GM12878 (cell line): ENCODE results near the gene OR2L5. TPM values are rescaled to one million over a fixed set of nuclear protein-coding genes. Genes with fewer than 3 reads are reported as not detected.

Experiments used
- ATAC-seq: fragments of 200-7000 bp; cut with Tn5 transposase; 3 replicates; pipeline ENCODE4 v1.9.1; 2020; ENCODE audit warnings: mild to moderate bottlenecking, moderate library complexity
- BruUV-seq: library from RNA; stranded (reverse); fragments of 400-500 nt; replicated peaks from 2 replicates; lab custom pipeline; 2021; lab: Mats Ljungman, UMichigan
- CTCF ChIA-PET: fragments of 300-600 bp; sonication (Branson Sonifier 250); formaldehyde crosslinking; extraction: SDS; loops from one replicate; lab custom pipeline; 2021; ENCODE audit warnings: inconsistent platforms; lab: Yijun Ruan, JAX
- POLR2A ChIA-PET: fragments of 350-600 bp; formaldehyde crosslinking; extraction: SDS; loops from one replicate; lab custom pipeline; 2021; ENCODE audit warnings: inconsistent platforms; lab: Charles Lee
- RAD21 ChIA-PET: fragments of 300-600 bp; sonication (Branson Sonifier 250); formaldehyde crosslinking; loops from one replicate; lab custom pipeline; 2023; ENCODE audit warnings: antibody characterized with exemption; ENCODE audit not compliant: unreplicated experiment; lab: Charles Lee
- SMC1A ChIA-PET: fragments of 300-600 bp; sonication (Branson Sonifier 250); formaldehyde crosslinking; loops from one replicate; lab custom pipeline; 2023; ENCODE audit not compliant: unreplicated experiment, uncharacterized antibody; lab: Charles Lee
- DNase-seq: peaks from one replicate; pipeline ENCODE4 v3.0.0-alpha.2; 2011; ENCODE audit warnings: low read depth, low spot score
- FAIRE-seq: peaks from 3 replicates; lab custom pipeline; 2011; peaks lifted over from hg19 to GRCh38; lab: Jason Lieb, UNC
- H2AFZ ChIP-seq: 2 replicates; pipeline ENCODE4 v1.6.0; 2011; ENCODE audit warnings: low read depth, low read length, control low read depth; ENCODE audit not compliant: control insufficient read depth
- H3K27ac ChIP-seq: 2 replicates; pipeline ENCODE4 v1.5.1; 2011; ENCODE audit warnings: control low read depth; ENCODE audit not compliant: control insufficient read depth, insufficient read depth
- H3K27me3 ChIP-seq, 2 experiments: replicated peaks in 1 of 2; 2 replicates each; pipeline versions ENCODE4 v1.6.0 to v1.6.1; 2011; ENCODE audit warnings: low read length in 1 of 2; ENCODE audit not compliant: control insufficient read depth in 2 of 2, insufficient read depth in 2 of 2
- H3K36me3 ChIP-seq, 2 experiments: 2 replicates each; pipeline ENCODE4 v1.5.1; 2011; ENCODE audit warnings: low read length in 1 of 2; ENCODE audit not compliant: control insufficient read depth in 2 of 2, insufficient read depth in 2 of 2
- H3K4me1 ChIP-seq: 2 replicates; pipeline ENCODE4 v1.6.1; 2011; ENCODE audit warnings: mild to moderate bottlenecking, low read length, moderate library complexity, mixed read lengths; ENCODE audit not compliant: control insufficient read depth, insufficient read depth
- H3K4me2 ChIP-seq: 2 replicates; pipeline ENCODE4 v1.6.0; 2011; ENCODE audit warnings: control low read depth; ENCODE audit not compliant: control insufficient read depth, insufficient read depth
- H3K4me3 ChIP-seq: fragments of 200-600 bp; sonication (generic); 2 replicates; pipeline ENCODE4 v1.5.1; 2016
- H3K79me2 ChIP-seq: 2 replicates; pipeline ENCODE4 v1.6.0; 2011; ENCODE audit warnings: low read length; ENCODE audit not compliant: control insufficient read depth, insufficient read depth
- H3K9ac ChIP-seq: 2 replicates; pipeline ENCODE4 v1.8.0; 2011; ENCODE audit warnings: low read length, control low read depth, mixed read lengths; ENCODE audit not compliant: control insufficient read depth, insufficient read depth
- H3K9me3 ChIP-seq: replicated peaks from 3 replicates; pipeline ENCODE4 v1.5.1; 2011; ENCODE audit warnings: mild to moderate bottlenecking, low read length; ENCODE audit not compliant: control insufficient read depth, insufficient read depth
- H4K20me1 ChIP-seq: 2 replicates; pipeline ENCODE4 v1.6.0; 2011; ENCODE audit not compliant: control insufficient read depth, insufficient read depth
- BCL11A ChIP-seq: IDR thresholded peaks from 2 replicates; pipeline ENCODE4 v1.6.1; 2011; ENCODE audit warnings: low read depth, low read length
- BMI1 ChIP-seq: fragments of 450-650 bp; IDR thresholded peaks from 2 replicates; pipeline ENCODE4 v1.6.1; 2016; ENCODE audit warnings: mild to moderate bottlenecking, moderate library complexity, borderline replicate concordance
- CEBPB ChIP-seq, 2 experiments: fragments of 150-350 bp in 1 of 2; IDR thresholded peaks; 2 replicates each; pipeline ENCODE4 v1.6.1; 2012 to 2014; ENCODE audit warnings: low read depth in 2 of 2, low read length in 2 of 2, borderline replicate concordance in 1 of 2, inconsistent platforms in 1 of 2
- GABPA ChIP-seq: IDR thresholded peaks from 2 replicates; pipeline ENCODE4 v1.6.1; 2014; ENCODE audit warnings: antibody characterized with exemption, low read depth, mild to moderate bottlenecking, inconsistent platforms
- GATAD2B ChIP-seq: fragments of 450-650 bp; conservative IDR thresholded peaks from 2 replicates; pipeline ENCODE4 v1.6.1; 2017; ENCODE audit warnings: low read depth, mild to moderate bottlenecking, moderate library complexity
- KAT2A ChIP-seq: conservative IDR thresholded peaks from 2 replicates; pipeline ENCODE4 v1.6.1; 2011; ENCODE audit warnings: low read depth, low read length; ENCODE audit not compliant: control insufficient read depth
- LARP7 ChIP-seq: fragments of 450-650 bp; IDR thresholded peaks from 2 replicates; pipeline ENCODE4 v1.6.1; 2017; ENCODE audit warnings: mild to moderate bottlenecking
- NR2C1 ChIP-seq: fragments of 450-650 bp; IDR thresholded peaks from 2 replicates; pipeline ENCODE4 v1.6.1; 2017; ENCODE audit warnings: antibody characterized with exemption, mild to moderate bottlenecking, moderate library complexity
- NR2F1 ChIP-seq: fragments of 450-650 bp; conservative IDR thresholded peaks from 2 replicates; pipeline ENCODE4 v1.6.1; 2017; ENCODE audit warnings: mild to moderate bottlenecking
- RELA ChIP-seq: fragments of 450-650 bp; IDR thresholded peaks from 2 replicates; pipeline ENCODE4 v1.8.0; 2014; ENCODE audit warnings: borderline replicate concordance; ENCODE audit not compliant: partially characterized antibody
- SRF ChIP-seq, 2 experiments: IDR thresholded peaks; 2 replicates each; pipeline ENCODE4 v1.6.1; 2011; ENCODE audit warnings: low read depth in 2 of 2, low read length in 2 of 2, mild to moderate bottlenecking in 1 of 2, moderate library complexity in 1 of 2
- TCF12 ChIP-seq: IDR thresholded peaks from 2 replicates; pipeline ENCODE4 v1.6.1; 2011; ENCODE audit warnings: low read depth, mild to moderate bottlenecking, low read length
- ZBTB11 ChIP-seq: fragments of 450-650 bp; formaldehyde crosslinking; IDR thresholded peaks from 2 replicates; pipeline ENCODE4 v1.5.0; 2022; ENCODE audit warnings: mild to moderate bottlenecking, missing genetic modification characterization
- WGBS: methylation state at CpG from one replicate; pipeline ENCODE4 v1.1.6; 2016; ENCODE audit warnings: low lambda C conversion rate; ENCODE audit not compliant: insufficient replicate concordance, insufficient coverage; ENCODE audit errors: missing lambda C conversion rate; 5-methylcytosine and 5-hydroxymethylcytosine counted together
- in situ Hi-C: fragments of 300-500 bp; cut with MboI; formaldehyde crosslinking; loops from 9 replicates; pipeline ENCODE4 v1.14.3; 2018; ENCODE audit warnings: mixed read lengths
- intact Hi-C: fragments of 100-400 bp; cut with micrococcal nuclease; formaldehyde crosslinking; loops from one replicate; pipeline ENCODE4 v1.14.2; 2022; ENCODE audit not compliant: unreplicated experiment
- polyA plus RNA-seq, 11 experiments: library from polyadenylated mRNA; depleted of rRNA in 4 of 11; unstranded in 6 of 11; stranded (reverse) in 5 of 11; fragments of >200 nt; fragmentation: Nextera tagmentation in 4 of 11; fragmentation: Illumina TruSeq in 1 of 11; extraction: Ambion mirVana in 4 of 11; extraction: Trizol in 1 of 11; gene quantifications; 1 replicate in 1 of 11; 2 replicates in 10 of 11; pipeline versions ENCODE4 v1.2.1 to v1.2.3, GENCODE V29; 2011 to 2016; ENCODE audit warnings: inconsistent platforms in 2 of 11, missing spikeins in 2 of 11, low read depth in 1 of 11
- total RNA-seq, 4 experiments: library from RNA; depleted of rRNA in 3 of 4; stranded (reverse); fragments of >200 nt in 3 of 4; fragmentation: Illumina TruSeq in 1 of 4; extraction: Trizol in 1 of 4; gene quantifications; 2 replicates each; pipeline versions ENCODE4 v1.2.1 to v1.2.3, GENCODE V29; 2013 to 2021

The OR2L5 gene
- total and polyA plus RNA-seq, 10 of the 15 experiments (the other 5 are each of a cell fraction or from before 2014, with no cell fraction given): not detected

GRCh38 chr1:248000169-248000568 is 13.3 kb upstream of the OR2L5 start:
- no peaks in the 10 kb centered on the region for H4K20me1 ChIP-seq
- in situ Hi-C loops (no loop called here), intact Hi-C loops (no loop called here)
- H2AFZ ChIP-seq: no peak overlapping the region
- H3K4me3 ChIP-seq: no peak overlapping the region
- FAIRE-seq: no peak
- no peak overlapping the region for H3K27ac ChIP-seq
- DNase-seq: no peak
- TF ChIP-seq BMI1 (no peak), BCL11A (no peak), SRF (IDR thresholded peaks at IDR 0.05; ENCODE audit: low read depth in 2 of 2, low read length in 2 of 2) (no peak), ZBTB11 (CRISPR knock-in tag) (no peak), RELA (no peak), LARP7 (no peak), GATAD2B (no peak), CEBPB (IDR thresholded peaks at IDR 0.05; ENCODE audit: borderline replicate concordance in 1 of 2, low read depth in 2 of 2, low read length in 2 of 2) (no peak), GABPA (no peak), NR2C1 (no peak), TCF12 (no peak), NR2F1 (no peak), KAT2A (no peak)
- no peaks in the 10 kb centered on the region for H3K27me3 ChIP-seq
- ChIA-PET SMC1A (no interaction called here), RAD21 (no interaction called here), POLR2A (no interaction called here), CTCF (no interaction called here)
- WGBS: 27% methylated on average over 1 of the region's 1 CpG
- no TSS peak for BruUV-seq
- H3K4me2 ChIP-seq: no peak overlapping the region
- H3K9me3 ChIP-seq: no peaks in the 10 kb centered on the region
- no peak for ATAC-seq
- no peaks in the 10 kb centered on the region for H3K4me1 ChIP-seq
- no peaks in the 10 kb centered on the region for H3K79me2 ChIP-seq
- H3K9ac ChIP-seq: no peak overlapping the region
- no peaks in the 10 kb centered on the region for H3K36me3 ChIP-seq
